Kasumi-1 (cell line): Measurements from ENCODE around the gene EPHA4.

Source experiments
- DNase-seq, 2 experiments: peaks; one replicate each; lab custom pipeline; 2025; lab: John Stamatoyannopoulos, UW

EPHA4 gene

DNA sequence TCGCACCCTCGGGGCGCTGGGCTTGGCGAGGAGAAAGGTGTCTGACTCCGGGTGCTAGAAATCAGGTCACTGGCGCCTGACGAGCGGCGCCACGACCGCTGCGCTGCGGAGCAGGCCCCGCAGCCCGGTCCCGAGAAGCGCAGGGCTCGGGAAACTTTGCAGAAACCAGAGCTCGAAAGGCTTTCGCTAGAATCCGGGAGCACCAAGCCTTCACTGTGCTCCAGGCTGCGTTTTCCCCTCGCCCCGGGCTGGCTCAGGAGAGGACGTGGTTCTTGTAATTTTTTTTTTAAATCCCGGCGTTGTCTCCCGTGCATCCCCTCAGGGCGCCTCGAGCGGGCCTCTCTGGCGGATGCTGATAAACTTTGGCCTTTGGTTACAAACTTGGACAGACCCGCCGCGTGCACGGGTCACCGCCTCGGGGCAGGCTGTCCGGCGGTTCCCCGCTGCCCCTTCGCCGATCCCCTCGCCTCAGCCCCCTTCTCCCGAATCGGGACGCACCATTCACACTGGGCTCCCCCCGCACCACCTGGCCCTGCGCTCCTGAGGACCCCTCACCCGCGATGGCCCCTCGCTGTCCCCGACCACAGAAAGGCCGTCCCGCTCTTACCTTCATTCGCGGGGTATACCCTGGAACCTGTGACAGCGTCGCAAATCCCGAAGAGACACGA, 419 bp downstream of the EPHA4 start:
- DNase-seq = no peak

DNA sequence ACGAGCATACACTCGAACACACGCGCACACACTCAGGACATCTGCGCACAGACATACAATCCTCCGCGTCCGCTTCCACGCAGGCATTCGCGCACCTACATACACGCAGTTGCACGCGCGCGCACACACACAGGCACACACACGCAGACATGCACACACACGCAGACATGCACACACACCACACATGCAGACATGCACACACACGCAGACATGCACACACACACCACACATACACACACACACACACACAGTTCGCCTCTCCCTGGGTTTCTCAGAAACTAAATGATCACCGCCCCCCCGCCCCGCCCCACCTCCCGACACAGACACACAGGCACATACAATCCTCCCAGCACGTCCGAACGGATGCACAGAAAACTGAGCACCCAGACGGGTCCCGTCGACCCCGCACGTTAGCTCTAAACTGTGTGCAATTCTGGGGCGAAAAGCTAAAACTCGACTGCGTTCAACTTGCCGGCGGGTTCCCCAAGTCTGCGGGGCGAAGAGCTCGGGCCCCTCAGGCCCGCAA, 1.0 kb downstream of the EPHA4 start:
- DNase-seq = no peak

DNA sequence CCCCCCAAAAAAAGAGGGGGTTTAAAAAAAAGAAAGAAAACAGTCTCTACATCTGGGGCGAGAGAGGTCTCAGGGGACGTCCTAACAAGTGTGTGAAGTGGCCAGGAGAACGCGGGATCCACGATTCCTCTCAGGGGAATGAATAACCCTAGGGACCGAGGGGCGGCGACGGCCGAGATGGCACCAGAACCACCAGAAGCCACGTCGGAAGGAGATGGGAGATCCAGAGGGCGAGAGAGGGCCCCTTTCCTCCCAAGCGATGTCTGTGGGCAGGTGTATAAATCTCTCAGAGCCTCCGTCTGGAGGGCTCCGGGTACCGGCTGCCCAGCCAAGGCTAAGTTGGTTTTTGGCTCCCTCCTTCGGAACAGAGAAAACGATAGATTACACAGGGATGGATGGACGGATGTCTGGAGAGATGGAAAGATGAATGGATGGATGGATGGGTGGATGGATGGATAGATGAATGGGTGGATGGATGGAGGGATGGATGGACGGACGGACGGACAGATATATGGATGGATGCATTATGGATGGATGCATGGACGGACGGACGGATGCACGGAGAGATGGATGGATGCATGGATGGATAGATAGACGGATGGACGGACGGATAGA, 1.7 kb downstream of the EPHA4 start:
- DNase-seq = no peak

DNA sequence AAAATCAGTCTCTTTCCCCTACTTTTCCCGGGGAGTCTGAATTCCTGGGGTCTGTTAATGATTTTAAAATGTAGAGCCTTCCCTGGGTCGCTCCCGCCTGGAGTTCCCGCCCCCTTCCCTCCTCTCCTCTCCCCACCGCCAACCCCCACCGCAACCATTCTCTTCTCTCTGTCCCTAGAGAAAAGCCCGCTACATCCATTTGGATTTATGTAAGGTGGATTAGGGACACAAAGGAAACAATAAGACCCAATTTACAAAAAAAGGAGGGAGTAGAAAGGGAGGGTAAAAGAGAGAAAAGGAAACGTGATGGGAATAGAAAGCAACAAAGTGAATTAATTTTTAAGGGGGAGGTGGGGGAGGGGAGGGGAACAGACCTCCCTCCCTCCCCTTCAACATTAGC, 2.2 kb downstream of the EPHA4 start:
- DNase-seq = no peak

DNA sequence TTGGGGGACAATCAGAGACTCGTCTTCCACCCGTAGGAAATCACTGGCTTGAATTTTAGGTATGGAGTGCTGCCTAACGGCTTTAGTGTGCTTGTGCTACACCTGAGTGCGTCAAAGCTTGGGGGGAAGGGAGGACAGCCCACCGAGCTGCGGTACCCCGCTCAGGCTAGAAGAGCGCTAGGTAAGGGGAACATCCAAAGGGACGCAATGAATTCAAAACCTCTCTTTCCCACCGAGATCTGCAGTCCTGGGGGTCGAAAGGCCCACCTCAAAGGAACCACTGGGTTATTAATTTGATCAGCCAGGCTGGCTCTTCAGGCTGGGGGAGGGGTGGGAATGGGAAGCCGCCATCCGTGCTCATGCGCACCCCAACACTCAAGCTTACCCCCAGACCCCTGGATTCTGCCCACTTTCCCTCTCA, 2.7 kb downstream of the EPHA4 start:
- no peak for DNase-seq

GRCh38 chr2:221568299-221568698, 3.8 kb downstream of the EPHA4 start:
- no peak for DNase-seq

DNA sequence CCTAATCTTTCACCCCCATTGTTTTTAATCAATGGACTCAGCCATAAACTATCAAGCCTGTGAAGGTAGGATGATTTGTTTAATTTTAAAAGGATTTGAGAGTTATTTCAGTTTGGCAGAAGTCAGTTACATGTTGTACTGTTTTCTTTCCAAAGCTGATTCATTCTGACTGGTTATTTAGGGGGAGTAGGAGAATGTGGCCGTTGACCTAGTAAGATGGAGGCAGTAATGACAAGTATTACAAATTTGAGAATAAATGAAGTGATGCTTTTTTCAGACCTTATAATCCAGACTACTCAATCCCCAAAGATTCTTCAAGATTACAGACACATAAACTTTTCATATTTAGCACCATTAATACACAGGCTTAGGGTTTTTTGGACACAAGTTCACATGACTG, 4.3 kb downstream of the EPHA4 start:
- no peak for DNase-seq

GRCh38 chr2:221567231-221567760, 4.8 kb downstream of the EPHA4 start:
- DNase-seq = no peak

GRCh38 chr2:221563270-221563985, 8.7 kb downstream of the EPHA4 start:
- DNase-seq = no peak

DNA sequence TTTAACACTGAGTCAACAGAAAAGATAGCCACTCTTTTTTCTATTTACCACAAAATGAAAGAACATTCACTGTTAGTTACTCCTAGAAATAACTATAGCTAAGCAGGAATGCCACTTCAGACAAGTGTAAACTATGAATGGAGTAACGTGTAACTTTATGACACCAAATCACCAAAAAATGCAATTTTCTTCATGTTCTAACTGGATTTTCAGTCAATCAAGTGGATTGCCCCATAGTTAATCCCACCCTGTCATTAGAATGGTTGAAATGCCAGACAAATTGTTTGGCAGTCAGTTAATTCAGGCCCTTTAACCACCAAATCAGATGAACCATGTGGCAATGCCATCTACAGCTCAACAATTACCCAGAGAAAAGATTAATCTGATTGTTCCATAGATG, 9.9 kb downstream of the EPHA4 start:
- DNase-seq = no peak

- no peak for DNase-seq
Observed at GRCh38 chr2:221561770-221562169, 10.3 kb downstream of the EPHA4 start.

GRCh38 chr2:221559991-221560390, 12.1 kb downstream of the EPHA4 start:
- no peak for DNase-seq

- DNase-seq = no peak
Observed at GRCh38 chr2:221558107-221558506, 14.0 kb downstream of the EPHA4 start.

- DNase-seq = no peak
Observed at GRCh38 chr2:221555494-221555846, 16.6 kb downstream of the EPHA4 start.

DNA sequence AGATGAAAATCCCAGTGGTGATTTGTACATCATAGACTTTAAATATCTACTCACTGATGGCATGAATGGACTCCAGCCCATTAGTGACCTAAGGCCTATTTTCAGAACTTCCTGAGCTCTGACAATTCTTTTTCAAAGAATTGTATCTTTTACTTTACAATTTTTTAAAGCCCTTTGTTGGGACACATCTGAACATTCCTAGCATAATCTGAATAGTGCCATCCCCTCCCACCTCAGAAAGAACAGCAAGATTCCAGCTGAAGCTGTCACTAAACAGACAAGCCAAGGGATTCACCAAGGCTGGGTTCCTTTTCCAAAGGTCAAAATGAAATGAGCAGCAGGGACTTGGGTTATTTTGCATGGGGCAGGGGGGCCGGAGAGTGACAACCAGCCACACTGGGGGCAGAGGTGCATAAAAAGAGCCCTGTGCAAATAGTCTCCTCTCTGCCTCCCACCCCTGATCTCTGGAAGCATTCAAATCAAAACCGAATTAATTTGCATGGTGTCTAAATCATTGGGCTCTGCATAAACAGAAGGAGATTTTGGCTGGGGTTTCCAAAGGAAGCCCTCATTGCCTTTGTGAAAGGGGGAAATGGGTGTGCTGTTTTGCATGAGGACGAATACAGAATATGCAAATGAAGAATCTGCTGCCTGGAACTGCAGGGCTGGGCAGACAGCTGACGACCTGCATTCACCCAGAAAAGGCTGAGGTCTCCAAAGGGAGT, 17.2 kb downstream of the EPHA4 start:
- no peak for DNase-seq

DNA sequence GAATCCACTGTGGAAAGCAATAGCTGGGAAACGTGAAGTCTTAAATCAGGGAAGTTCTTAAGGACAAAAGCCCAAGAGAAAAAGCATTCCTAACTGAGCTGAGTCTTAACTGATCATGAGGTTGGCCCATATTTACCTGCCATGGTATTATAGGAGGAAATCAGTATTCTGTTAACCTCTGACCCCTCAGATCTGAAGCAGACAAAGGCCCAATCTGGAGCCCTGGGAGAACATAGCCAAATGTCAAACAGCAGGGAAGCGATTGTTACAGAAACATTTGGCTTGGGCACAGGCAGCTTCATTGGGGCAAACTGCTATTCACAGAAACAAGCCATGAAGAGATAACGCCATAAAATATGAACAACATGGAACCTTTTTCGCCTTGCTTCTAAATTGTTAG, 18.8 kb downstream of the EPHA4 start:
- DNase-seq = no peak

- DNase-seq = no peak
Observed at GRCh38 chr2:221552291-221552690, 19.8 kb downstream of the EPHA4 start.

DNA sequence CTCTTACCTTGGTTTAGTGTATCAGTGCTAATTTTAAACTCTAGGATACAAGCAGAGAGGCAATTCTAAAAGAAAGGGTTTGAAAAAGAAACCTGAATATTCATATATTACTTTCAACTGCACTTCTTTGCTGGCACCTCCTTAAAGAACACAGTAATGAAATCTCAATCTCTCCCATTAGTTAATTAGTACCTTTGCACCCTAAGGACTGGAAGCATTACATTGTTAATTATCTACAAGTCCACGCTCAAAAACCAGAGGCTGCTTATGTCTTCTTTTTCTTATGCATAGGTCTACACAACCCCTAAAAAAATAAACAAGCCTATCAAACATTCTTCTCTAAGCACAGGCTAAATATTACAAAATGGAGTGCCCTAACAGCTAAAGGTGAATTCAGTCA, 20.2 kb downstream of the EPHA4 start:
- no peak for DNase-seq

DNA sequence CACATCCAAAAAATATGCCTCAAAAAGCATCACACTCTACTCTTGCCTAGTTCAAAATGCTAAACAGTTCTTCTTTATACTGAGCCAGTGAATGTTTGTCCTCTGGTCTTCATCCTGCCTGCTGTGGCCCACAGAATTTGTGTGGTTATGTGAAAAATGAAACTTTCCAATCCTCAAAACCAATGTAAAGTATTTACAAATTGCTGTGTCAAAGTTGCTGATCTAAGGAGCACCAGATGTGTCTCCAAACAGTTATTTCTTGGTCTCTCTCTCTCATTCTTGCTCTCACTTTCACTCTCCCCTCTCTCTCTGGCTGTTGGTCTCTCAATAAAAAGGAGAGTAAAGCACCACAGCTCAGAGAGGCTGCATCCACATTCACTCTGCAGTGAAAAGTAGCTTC, 23.0 kb downstream of the EPHA4 start:
- no peak for DNase-seq

DNA sequence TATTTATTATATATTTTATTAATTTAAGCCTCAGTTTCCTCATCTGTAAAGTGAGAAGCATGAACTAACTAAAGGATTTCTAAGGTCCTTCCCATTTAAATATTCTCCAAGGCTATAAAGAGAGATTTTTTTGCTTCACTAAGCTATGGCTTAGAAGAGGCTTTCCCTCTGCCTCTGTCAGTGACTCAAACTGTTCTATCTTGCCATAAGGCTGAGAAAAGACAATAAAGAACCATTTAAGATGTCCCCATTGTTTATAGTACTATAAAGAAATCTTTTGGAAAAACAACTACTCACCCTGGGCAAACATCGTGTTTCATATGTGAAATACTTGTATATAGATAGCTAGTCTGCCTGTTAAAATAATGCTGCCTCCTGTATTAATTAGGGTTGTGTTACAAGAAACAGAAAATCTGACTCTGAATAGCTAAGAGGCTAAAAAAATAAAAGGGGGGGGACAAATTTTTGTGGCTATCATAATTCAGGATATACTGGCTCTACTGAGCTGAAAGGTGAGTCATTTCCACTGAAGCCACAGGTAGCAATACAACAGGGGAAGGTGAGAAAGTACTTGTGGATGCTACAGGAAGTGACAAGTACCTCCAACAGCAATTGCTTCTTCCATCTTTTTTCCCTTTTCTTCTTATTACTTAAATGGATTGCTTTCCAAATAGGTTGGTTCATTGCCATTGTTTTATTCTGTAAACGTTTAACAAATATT, 25.4 kb downstream of the EPHA4 start:
- DNase-seq = no peak

DNA sequence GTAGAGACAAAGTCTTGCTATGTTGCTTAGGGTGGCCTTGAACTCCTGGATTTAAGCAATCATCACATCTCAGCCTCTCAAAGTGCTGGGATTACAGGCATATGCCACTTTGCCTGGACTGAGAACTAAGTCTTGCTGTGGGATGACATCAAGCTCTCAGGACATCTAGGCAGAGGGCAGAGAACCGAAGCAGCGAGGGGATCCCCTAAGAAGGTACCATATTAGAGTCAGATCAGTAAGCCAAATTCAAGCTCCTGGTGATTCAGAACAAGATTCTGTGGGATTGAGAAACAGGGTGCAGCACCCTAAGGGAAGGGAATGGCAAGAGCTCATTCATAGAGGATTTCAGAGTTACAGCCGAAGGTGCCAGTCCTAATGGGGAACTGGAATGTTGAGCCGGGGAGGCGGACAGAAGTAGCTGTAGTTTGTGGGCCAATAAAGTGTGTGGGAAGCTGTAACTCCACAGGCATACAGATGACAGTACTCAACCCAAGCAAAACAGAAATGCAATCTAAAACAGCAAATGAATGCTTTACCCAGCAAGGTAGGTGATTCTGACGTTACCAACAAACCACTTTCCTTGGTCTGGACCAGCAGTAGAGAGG, 30.9 kb downstream of the EPHA4 start:
- DNase-seq = no peak
